GM12872 (cell line): Measurements from ENCODE around the gene MATN1.

Experiments
- TF ChIP-seq, protein P1 (sequence below): IDR thresholded peaks from 3 replicates; pipeline ENCODE4 v1.5.1; 2011; ENCODE audit warnings: low read depth, mild to moderate bottlenecking, low read length, moderate library complexity; ENCODE audit not compliant: insufficient read depth

MATN1 gene

DNA sequence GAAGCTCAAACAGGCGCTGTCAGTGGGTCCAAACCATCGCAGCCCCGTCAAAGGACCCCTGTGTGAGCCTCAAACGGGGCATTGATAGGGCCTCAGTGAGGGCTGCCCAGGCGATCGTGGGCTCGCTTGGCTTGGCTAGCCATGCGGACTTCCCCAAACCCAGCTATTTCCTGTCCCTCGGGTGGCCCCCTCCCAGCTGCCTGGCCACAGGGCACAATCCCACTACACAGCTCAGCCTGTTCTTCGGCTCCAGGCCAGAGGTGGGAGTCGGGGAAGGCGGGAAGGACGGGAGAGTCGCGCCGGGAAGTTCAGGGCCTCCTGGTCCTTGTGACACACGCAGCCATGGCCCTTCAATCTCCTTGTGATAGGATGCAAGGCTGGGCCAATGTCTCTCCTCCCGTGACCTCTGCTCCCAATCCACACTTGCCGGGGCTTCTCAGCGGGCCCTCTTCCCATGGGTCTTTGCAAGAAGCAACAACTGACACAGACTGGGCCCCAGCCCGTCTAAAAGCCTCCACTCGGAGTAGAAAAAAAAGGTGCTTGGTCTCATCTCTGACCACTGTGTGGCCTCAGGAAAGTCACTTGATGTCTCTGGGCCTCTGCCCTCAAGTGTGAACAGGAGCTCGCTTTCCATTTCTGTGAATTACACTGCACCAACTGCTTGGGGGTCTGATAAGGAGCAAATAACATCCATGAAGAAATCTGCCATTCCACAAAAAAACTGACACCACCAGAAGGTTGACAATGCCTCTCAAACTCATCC is 7.1 kb upstream of the MATN1 start:
- TF ChIP-seq, protein P1, sequence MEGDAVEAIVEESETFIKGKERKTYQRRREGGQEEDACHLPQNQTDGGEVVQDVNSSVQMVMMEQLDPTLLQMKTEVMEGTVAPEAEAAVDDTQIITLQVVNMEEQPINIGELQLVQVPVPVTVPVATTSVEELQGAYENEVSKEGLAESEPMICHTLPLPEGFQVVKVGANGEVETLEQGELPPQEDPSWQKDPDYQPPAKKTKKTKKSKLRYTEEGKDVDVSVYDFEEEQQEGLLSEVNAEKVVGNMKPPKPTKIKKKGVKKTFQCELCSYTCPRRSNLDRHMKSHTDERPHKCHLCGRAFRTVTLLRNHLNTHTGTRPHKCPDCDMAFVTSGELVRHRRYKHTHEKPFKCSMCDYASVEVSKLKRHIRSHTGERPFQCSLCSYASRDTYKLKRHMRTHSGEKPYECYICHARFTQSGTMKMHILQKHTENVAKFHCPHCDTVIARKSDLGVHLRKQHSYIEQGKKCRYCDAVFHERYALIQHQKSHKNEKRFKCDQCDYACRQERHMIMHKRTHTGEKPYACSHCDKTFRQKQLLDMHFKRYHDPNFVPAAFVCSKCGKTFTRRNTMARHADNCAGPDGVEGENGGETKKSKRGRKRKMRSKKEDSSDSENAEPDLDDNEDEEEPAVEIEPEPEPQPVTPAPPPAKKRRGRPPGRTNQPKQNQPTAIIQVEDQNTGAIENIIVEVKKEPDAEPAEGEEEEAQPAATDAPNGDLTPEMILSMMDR = no peak

DNA sequence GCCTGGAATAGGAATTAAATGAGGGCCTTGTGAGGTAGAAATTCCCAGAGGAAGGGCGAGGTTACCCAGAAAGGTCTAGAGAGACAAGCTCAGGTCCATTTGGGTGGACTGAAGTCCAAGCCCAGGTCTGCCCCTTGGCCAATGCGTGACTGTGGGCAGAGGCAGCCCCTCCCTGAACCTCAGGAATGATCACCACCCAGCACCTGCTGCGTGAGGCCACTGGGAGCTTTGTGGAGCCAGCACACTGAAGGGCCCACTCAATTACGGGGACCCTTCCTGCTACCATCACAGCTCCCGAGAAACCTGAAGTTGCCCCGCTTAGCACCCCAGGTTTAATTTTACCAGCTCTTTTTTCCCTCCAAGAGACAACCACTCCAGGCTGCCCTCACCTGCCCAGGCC is 6.5 kb upstream of the MATN1 start:
- TF ChIP-seq, protein P1 = no peak

DNA sequence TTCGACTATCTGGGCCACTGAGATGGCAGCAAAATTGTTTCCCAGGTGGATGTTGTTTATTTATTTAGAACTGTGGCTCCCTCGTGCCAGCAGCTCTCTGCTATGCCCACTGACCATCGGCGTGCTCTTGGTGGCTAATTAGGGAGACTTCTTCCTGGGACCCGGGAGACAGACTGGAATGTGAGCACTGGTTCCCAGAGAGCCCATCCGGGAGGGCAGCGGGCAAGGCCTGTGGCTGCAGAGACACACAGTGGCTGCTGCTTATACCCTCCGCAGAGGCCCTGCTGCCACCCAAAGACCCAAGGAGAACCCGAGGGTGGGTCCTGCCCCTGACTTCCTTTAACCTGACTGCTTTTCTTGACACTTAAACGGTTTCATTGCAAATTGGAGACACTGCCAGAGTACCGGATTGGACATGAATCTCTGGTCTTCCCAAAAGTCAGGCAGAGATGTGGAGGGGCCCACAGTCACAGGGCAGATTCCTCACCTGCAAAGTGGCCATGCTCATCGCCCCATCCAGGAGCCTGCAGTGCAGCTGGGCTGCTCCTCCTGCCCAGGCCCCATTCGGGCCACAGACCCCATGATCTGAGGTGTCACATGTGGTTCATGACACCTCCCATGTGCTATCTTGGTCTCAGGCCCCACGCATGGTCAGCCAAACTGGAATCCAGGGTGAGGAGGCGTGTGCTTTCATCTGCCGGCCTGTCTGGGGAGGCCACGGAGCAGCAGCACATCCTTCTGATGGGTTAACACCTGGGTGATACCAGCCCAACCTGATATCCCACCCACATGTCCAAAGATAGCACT is 5.7 kb upstream of the MATN1 start:
- TF ChIP-seq, protein P1 = no peak

DNA sequence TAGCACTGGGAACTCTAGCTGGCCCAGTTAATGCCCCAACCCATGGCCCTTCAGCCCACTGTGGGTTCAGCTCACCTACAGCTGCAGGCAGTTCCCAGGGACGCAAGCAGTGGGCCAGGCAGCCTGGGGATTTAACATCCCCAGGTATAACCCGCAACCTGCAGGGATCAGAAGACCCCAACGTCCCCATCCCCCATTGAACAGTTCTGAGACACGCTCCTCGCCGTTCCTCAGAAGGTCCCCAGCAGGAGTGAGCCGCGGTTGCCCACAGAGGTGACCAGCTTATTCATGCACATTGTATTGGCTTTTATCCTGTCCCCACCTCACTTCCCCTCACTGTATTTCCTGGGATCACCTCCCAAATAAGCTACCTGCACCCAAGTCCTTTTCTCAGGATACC is 5.0 kb upstream of the MATN1 start:
- TF ChIP-seq, protein P1 = no peak

DNA sequence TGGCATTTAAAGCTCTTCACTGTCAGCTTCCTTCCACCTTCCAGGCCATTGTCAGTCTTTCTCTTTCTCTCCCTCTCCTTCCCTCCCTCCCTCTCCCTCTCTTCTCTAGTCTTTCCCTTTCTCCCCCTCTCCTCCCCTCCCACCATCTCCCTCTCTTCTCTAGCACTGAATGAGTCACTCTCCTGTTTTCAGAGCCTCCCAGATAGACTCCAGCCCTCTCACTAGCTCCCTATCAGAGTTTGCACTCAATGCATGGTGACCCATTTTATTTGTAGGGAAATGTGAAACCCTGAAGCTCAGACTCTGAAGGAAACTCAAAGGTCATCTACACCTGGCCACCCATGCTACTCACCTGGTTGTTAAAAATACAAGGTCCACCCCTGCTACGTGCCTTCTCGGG is 4.4 kb upstream of the MATN1 start:
- TF ChIP-seq, protein P1 = no peak

DNA sequence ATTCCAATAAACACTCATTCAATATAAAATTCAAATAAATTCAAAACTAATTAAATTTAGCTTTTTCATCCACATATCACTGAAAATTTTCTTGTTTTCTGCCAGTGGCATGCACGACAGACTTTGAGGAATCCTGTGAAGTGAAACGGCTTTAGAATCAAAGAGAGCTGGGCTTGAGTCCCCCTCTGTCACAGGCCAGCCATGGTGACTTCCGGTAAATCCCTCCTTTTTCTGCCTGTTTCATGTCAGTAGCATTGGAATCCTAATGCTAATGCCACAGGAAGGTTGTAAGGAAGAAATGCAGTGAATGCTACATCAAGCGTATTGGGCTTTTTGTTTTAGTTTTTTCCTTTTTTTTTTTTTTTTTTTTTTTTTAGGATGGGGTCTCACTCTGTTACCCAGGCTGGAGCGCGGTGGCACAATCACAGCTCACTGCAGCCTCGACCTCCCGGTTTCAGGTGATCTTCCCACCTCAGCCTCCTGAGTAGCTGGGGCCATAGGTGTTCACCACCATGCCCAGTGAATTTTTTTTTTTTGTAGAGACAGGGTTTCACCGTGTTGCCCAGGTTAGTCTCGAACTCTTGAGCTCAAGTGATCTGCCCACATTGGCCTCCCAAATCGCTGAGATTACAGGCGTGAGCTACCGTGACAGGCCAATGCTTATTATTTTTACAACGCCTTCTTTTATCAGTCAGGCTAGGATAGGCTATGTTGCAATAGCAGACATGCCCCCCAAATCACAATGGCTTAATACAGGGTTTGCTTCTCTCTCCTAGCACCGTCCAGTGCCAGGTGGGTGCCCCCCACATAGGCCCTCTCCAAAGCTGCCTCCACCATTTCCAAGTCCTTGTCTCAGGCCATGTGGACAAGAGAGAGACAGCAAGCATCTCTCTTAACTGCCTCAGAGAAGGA is 3.6 kb upstream of the MATN1 start:
- TF ChIP-seq, protein P1 = no peak

DNA sequence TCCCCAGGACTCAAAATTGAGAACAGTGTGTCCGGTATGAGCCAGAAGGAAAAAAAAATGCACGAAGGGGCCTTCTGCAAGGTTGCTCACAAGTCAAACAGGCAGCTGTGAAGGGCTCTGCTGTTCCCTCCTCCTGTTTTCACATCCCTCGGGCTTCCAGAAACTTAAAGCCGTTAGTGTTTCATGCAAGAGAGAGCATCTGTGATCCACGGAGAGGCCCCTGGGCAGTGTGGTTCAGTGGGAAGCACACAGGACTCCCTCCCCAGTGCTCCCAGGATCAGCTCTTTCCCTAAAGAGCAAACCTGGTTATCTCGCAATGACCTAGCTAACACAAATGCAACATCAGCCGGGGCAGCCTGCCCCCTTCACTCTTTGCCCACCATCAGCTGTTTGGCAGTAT is 2.9 kb upstream of the MATN1 start:
- TF ChIP-seq, protein P1 = no peak
